LNCaP clone FGC (cell line): ENCODE data around the gene NUP35.
"Not testable (repeated sequence)": the region's sequence is repeated elsewhere in the genome, so short reads cannot be mapped to it uniquely, and the experiment has no call there.

ENCODE experiments used
- DNase-seq: peaks from one replicate; pipeline ENCODE4 v3.0.0-alpha.2; 2011; ENCODE audit warnings: low read depth
- H3K4me3 ChIP-seq: 2 replicates; pipeline ENCODE4 v1.5.1; 2011; ENCODE audit warnings: mild to moderate bottlenecking, low read depth, low read length, control low read depth
- CTCF ChIP-seq: IDR thresholded peaks from 2 replicates; pipeline ENCODE4 v1.5.1; 2012; ENCODE audit warnings: mild to moderate bottlenecking; ENCODE audit not compliant: control insufficient read depth, insufficient read depth; ENCODE audit errors: extremely low read depth

Gene NUP35

GRCh38 chr2:183134016-183134415 is 9.8 kb downstream of the NUP35 start:
- peak; percentile 43 for DNase-seq
- TF ChIP-seq CTCF = no peak

GRCh38 chr2:183148955-183149354 is 24.7 kb downstream of the NUP35 start:
- no peak for DNase-seq
- TF ChIP-seq CTCF = no peak
- no peak overlapping the region for H3K4me3 ChIP-seq

More at GRCh38 chr2:183134016-183134415, 9.8 kb downstream of the NUP35 start:
- no peak overlapping the region for H3K4me3 ChIP-seq

- no peak for DNase-seq
- no peak overlapping the region for H3K4me3 ChIP-seq
- no peak for TF ChIP-seq CTCF
Measured at GRCh38 chr2:183149489-183149888, 25.2 kb downstream of the NUP35 start.

- DNase-seq, H3K4me3 ChIP-seq: not testable (repeated sequence)
Measured at GRCh38 chr2:183152280-183152679, 28.0 kb downstream of the NUP35 start.

GRCh38 chr2:183153967-183154366 is 29.7 kb downstream of the NUP35 start:
- no peak for DNase-seq
- H3K4me3 ChIP-seq = no peak overlapping the region
- no peak for TF ChIP-seq CTCF

- H3K4me3 ChIP-seq, DNase-seq: not testable (repeated sequence)
Measured at GRCh38 chr2:183154772-183155171, 30.5 kb downstream of the NUP35 start.

GRCh38 chr2:183157131-183157530 is 32.9 kb downstream of the NUP35 start:
- no peak for TF ChIP-seq CTCF
- no peak overlapping the region for H3K4me3 ChIP-seq
- DNase-seq = no peak

GRCh38 chr2:183162362-183162761 is 38.1 kb downstream of the NUP35 start:
- no peak for TF ChIP-seq CTCF
- no peak for DNase-seq
- H3K4me3 ChIP-seq = no peak overlapping the region
